ENCODE results near the gene JARID2. TPM values are rescaled to one million over a fixed set of nuclear protein-coding genes. Genes with fewer than 3 reads are reported as not detected.

The JARID2 gene
- total and polyA plus RNA-seq, 2 of the 13 experiments (the other 11 are each of a cell fraction or from before 2014, with no cell fraction given): 7.5 to 10.3 TPM

DNA sequence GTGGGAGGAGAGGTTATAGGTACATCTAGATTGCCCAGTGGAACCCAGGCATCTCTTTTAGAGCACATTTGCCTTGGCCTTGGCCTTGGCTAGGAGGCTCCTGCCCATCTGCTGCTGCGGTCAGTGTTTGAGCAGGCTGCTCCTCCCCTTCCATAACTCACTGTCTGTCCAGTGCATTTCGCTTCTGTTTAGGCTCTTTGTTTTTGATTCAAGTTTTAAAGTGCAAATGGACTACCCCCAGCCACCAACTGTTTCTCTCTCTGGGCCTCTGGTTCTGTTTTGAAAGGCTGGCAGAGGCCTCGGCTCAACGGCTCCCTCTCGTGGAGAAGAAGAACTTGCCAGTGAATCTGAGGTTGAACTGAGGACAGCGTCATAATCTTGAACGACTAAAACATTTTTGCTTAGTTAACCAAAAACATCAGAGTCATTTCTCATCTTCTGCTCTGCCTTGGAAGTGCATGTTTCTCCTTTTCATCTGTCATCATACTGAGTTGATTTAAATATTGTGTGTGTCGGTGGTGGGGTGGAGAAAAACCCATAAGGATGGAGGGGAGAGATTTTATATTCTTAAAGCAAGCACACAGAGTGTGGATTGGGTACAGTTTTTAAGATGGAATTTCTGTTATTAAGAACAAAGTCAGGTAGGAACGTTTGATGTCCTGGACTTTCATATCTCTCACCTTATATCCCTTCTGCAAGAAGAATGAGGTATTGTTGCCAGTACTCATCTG, 245.6 kb downstream of the JARID2 start (continued):
- TF ChIP-seq, protein P1, sequence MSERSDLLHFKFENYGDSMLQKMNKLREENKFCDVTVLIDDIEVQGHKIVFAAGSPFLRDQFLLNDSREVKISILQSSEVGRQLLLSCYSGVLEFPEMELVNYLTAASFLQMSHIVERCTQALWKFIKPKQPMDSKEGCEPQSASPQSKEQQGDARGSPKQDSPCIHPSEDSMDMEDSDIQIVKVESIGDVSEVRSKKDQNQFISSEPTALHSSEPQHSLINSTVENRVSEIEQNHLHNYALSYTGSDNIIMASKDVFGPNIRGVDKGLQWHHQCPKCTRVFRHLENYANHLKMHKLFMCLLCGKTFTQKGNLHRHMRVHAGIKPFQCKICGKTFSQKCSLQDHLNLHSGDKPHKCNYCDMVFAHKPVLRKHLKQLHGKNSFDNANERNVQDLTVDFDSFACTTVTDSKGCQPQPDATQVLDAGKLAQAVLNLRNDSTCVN (CRISPR knock-in tag; IDR thresholded peaks at IDR 0.05; ENCODE audit: borderline replicate concordance): peak; percentile 84
- TF ChIP-seq, protein P2, sequence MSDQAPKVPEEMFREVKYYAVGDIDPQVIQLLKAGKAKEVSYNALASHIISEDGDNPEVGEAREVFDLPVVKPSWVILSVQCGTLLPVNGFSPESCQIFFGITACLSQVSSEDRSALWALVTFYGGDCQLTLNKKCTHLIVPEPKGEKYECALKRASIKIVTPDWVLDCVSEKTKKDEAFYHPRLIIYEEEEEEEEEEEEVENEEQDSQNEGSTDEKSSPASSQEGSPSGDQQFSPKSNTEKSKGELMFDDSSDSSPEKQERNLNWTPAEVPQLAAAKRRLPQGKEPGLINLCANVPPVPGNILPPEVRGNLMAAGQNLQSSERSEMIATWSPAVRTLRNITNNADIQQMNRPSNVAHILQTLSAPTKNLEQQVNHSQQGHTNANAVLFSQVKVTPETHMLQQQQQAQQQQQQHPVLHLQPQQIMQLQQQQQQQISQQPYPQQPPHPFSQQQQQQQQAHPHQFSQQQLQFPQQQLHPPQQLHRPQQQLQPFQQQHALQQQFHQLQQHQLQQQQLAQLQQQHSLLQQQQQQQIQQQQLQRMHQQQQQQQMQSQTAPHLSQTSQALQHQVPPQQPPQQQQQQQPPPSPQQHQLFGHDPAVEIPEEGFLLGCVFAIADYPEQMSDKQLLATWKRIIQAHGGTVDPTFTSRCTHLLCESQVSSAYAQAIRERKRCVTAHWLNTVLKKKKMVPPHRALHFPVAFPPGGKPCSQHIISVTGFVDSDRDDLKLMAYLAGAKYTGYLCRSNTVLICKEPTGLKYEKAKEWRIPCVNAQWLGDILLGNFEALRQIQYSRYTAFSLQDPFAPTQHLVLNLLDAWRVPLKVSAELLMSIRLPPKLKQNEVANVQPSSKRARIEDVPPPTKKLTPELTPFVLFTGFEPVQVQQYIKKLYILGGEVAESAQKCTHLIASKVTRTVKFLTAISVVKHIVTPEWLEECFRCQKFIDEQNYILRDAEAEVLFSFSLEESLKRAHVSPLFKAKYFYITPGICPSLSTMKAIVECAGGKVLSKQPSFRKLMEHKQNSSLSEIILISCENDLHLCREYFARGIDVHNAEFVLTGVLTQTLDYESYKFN (CRISPR knock-in tag; conservative IDR thresholded peaks at IDR 0.05): peak; percentile 32; the same call in 1 of the 2 replicates
- TF ChIP-seq SP5 (CRISPR knock-in tag; IDR thresholded peaks at IDR 0.05; ENCODE audit: borderline replicate concordance, low read depth): peak; percentile 98
- peak; percentile 65; the same call in 1 of the 2 replicates for TF ChIP-seq SOX5 (CRISPR knock-in tag; IDR thresholded peaks at IDR 0.05; ENCODE audit: borderline replicate concordance)
- no peak for TF ChIP-seq ZNF773 (CRISPR knock-in tag; IDR thresholded peaks at IDR 0.05; ENCODE audit: borderline replicate concordance)
- no peak for TF ChIP-seq MTA3 (CRISPR knock-in tag; IDR thresholded peaks at IDR 0.05)
- TF ChIP-seq, protein P3, sequence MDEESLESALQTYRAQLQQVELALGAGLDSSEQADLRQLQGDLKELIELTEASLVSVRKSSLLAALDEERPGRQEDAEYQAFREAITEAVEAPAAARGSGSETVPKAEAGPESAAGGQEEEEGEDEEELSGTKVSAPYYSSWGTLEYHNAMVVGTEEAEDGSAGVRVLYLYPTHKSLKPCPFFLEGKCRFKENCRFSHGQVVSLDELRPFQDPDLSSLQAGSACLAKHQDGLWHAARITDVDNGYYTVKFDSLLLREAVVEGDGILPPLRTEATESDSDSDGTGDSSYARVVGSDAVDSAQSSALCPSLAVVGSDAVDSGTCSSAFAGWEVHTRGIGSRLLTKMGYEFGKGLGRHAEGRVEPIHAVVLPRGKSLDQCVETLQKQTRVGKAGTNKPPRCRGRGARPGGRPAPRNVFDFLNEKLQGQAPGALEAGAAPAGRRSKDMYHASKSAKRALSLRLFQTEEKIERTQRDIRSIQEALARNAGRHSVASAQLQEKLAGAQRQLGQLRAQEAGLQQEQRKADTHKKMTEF (CRISPR knock-in tag; IDR thresholded peaks at IDR 0.05): peak; percentile 80
- TF ChIP-seq, protein P4, sequence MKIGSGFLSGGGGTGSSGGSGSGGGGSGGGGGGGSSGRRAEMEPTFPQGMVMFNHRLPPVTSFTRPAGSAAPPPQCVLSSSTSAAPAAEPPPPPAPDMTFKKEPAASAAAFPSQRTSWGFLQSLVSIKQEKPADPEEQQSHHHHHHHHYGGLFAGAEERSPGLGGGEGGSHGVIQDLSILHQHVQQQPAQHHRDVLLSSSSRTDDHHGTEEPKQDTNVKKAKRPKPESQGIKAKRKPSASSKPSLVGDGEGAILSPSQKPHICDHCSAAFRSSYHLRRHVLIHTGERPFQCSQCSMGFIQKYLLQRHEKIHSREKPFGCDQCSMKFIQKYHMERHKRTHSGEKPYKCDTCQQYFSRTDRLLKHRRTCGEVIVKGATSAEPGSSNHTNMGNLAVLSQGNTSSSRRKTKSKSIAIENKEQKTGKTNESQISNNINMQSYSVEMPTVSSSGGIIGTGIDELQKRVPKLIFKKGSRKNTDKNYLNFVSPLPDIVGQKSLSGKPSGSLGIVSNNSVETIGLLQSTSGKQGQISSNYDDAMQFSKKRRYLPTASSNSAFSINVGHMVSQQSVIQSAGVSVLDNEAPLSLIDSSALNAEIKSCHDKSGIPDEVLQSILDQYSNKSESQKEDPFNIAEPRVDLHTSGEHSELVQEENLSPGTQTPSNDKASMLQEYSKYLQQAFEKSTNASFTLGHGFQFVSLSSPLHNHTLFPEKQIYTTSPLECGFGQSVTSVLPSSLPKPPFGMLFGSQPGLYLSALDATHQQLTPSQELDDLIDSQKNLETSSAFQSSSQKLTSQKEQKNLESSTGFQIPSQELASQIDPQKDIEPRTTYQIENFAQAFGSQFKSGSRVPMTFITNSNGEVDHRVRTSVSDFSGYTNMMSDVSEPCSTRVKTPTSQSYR (CRISPR knock-in tag; IDR thresholded peaks at IDR 0.05; ENCODE audit: borderline replicate concordance): peak; percentile 62; the same call in 1 of the 2 replicates
- TF ChIP-seq SALL1 (CRISPR knock-in tag; IDR thresholded peaks at IDR 0.05): peak; percentile 94
- no peak for TF ChIP-seq RELA (CRISPR knock-in tag; IDR thresholded peaks at IDR 0.05)
- TF ChIP-seq, protein P5, sequence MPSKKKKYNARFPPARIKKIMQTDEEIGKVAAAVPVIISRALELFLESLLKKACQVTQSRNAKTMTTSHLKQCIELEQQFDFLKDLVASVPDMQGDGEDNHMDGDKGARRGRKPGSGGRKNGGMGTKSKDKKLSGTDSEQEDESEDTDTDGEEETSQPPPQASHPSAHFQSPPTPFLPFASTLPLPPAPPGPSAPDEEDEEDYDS (CRISPR knock-in tag; IDR thresholded peaks at IDR 0.05): peak; percentile 45; the same call in 1 of the 2 replicates
- TF ChIP-seq, protein P6, sequence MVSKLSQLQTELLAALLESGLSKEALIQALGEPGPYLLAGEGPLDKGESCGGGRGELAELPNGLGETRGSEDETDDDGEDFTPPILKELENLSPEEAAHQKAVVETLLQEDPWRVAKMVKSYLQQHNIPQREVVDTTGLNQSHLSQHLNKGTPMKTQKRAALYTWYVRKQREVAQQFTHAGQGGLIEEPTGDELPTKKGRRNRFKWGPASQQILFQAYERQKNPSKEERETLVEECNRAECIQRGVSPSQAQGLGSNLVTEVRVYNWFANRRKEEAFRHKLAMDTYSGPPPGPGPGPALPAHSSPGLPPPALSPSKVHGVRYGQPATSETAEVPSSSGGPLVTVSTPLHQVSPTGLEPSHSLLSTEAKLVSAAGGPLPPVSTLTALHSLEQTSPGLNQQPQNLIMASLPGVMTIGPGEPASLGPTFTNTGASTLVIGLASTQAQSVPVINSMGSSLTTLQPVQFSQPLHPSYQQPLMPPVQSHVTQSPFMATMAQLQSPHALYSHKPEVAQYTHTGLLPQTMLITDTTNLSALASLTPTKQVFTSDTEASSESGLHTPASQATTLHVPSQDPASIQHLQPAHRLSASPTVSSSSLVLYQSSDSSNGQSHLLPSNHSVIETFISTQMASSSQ (IDR thresholded peaks at IDR 0.05; ENCODE audit: low read depth): no peak
- TF ChIP-seq, protein P6 (CRISPR knock-in tag; IDR thresholded peaks at IDR 0.05; ENCODE audit: borderline replicate concordance): peak; percentile 43; the same call in 1 of the 2 replicates
- no peak for TF ChIP-seq SMARCE1 (IDR thresholded peaks at IDR 0.05; ENCODE audit: borderline replicate concordance)
- peak; percentile 30 for TF ChIP-seq TEAD3 (CRISPR knock-in tag; optimal IDR thresholded peaks at IDR 0.05; ENCODE audit: borderline replicate concordance)

Measured in HepG2 (cell line).